Heart right ventricle (tissue), 16 donors: Measurements from ENCODE around the gene MTFR2. TPM values are rescaled to one million over a fixed set of nuclear protein-coding genes. Genes with fewer than 3 reads are reported as not detected.

Source experiments
- ATAC-seq, 8 donors: fragments of 200-7000 bp; cut with Tn5 transposase; one replicate each; pipeline ENCODE4 v1.9.1; 2020; ENCODE audit warnings: mild to moderate bottlenecking in 8 of 8, moderate library complexity in 8 of 8, moderate number of reproducible peaks in 1 of 8
- DNase-seq, 2 donors: peaks; one replicate each; pipeline ENCODE4 v3.0.0-alpha.2; 2020
- H3K27ac ChIP-seq, 10 donors: fragments of 200-600 bp; sonication (generic) in 2 of 10; one replicate each; pipeline versions ENCODE4 v1.5.0 to v1.8.0; 2020 to 2022; ENCODE audit warnings: mild to moderate bottlenecking in 3 of 10
- H3K27me3 ChIP-seq, 7 donors: fragments of 200-600 bp; one replicate each; pipeline ENCODE4 v1.8.0; 2021 to 2022; ENCODE audit warnings: mild to moderate bottlenecking in 2 of 7
- H3K36me3 ChIP-seq, 9 donors: fragments of 200-600 bp; sonication (generic) in 1 of 9; one replicate each; pipeline versions ENCODE4 v1.5.0 to v1.8.0; 2020 to 2022; ENCODE audit warnings: mild to moderate bottlenecking in 2 of 9
- H3K4me1 ChIP-seq, 9 donors: fragments of 200-600 bp; sonication (generic) in 1 of 9; one replicate each; pipeline versions ENCODE4 v1.5.0 to v1.8.0; 2020 to 2022; ENCODE audit warnings: mild to moderate bottlenecking in 4 of 9
- H3K4me3 ChIP-seq, 10 donors: fragments of 200-600 bp; sonication (generic) in 2 of 10; one replicate each; pipeline versions ENCODE4 v1.5.0 to v1.8.0; 2020 to 2022; ENCODE audit warnings: mild to moderate bottlenecking in 7 of 10, moderate library complexity in 2 of 10
- H3K9me3 ChIP-seq, 11 donors: fragments of 200-600 bp in 10 of 11; sonication (generic) in 2 of 11; one replicate each; pipeline versions ENCODE4 v1.5.0 to v1.8.0; 2013 to 2022; ENCODE audit warnings: mild to moderate bottlenecking in 2 of 11, control low read depth in 1 of 11, moderate library complexity in 1 of 11
- WGBS, 2 donors: extraction: QIAGEN DNeasy Blood & Tissue Kit; methylation state at CpG; one replicate each; pipeline ENCODE4 v1.1.7; 2013; ENCODE audit warnings: inconsistent platforms in 1 of 2; 5-methylcytosine and 5-hydroxymethylcytosine counted together
- intact Hi-C, 10 donors: fragments of 100-400 bp; cut with DNase I; formaldehyde crosslinking; loops; one replicate each; pipeline versions ENCODE4 v1.11.1 to v1.14.2; 2022
- polyA plus RNA-seq, 2 donors: library from polyadenylated mRNA; stranded (reverse); fragments of 200-250 nt; gene quantifications; one replicate each; pipeline ENCODE4 v1.2.3, GENCODE V29; 2013
- total RNA-seq, 10 donors: library from RNA; stranded (reverse); fragmentation: NEBNext Ultra II Directional in 3 of 10; extraction: Animal tissue kit (Norgen Biotek cat#: 25700) in 3 of 10; gene quantifications; one replicate each; pipeline versions ENCODE4 v1.2.1 to v1.2.4, GENCODE V29; 2021 to 2023
- TF ChIP-seq, protein P1 (sequence below), 9 donors: fragments of 200-600 bp; sonication (generic) in 2 of 9; IDR thresholded peaks; one replicate each; pipeline versions ENCODE4 v1.5.0 to v1.8.0; 2021 to 2022; ENCODE audit warnings: antibody characterized with exemption in 9 of 9, mild to moderate bottlenecking in 5 of 9, moderate library complexity in 1 of 9
- donor health status: Arrhythmogenic right ventricular cardiomyopathy.
- donor health status: ischemic (EF 13 %, LVEDD 7.1; RV severe dilation, severe dysfunction).
- donor health status: healthy with polysubstance abuse.
- donor health status: DM: no; HTN: yes; CAD: no.
- donor health status: DM: no; HTN: no; CAD: no.
- donor health status: ischemic (EF 25% LVEDD 6.9; RV normal size, moderate dysfunction).
- donor health status: ischemic (EF 25% LVEDD 5.7; RV mildly dilated, moderate dysfunction).
- donor health status: healthy.
- donor health status: DM: yes; HTN: yes; CAD: no.
- donor health status: Ischemic cardiomyopathy.
- donor health status: ischemic (EF 35%, LVEDD 5.7; RV mildly dilated, moderate dysfunction).
- donor health status: nonischemic (EF 11% LVEDD 7.7; RV severe dilation, severe dysfunction).
- donor health status: DM: yes; HTN: yes; CAD: no.
- donor health status: PGD.
- donor health status: ischemic (EF 29% LVEDD 5.4; RV normal size, mild dysfunction).
- donor health status: nonischemic (EF 23%, LVEDD 6.1; RV moderate dilation, normal function).

Gene MTFR2
- total and polyA plus RNA-seq, 12 donors: 0.20 to 0.69 (median 0.27) TPM; not detected in 6

DNA sequence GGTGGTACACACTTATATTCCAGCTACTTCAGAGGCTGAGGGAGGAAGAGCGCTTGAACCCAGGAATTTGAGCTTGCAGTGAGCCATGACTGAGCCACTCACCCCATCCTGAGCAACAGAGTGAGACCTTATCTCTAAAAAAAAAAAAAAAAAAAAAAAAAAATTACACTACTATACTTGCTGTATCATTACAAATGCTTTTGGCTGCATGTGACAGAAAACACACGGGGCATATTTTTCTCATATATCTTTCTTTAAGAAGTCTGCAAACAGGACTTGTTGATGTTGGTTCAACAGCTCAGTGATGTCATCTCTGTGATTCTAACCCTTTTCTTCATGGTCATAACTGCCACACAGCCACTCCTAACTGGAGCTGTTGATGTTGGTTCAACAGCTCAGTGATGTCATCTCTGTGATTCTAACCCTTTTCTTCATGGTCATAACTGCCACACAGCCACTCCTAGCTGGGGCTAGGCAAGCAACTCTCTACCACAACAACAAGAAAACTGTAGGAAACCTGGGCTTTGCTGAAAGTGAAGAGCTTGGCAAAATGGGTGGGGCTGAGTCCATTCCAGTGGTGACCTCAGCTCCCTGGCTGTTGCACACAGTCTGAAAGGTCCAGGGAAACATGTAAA is 19.8 kb downstream of the MTFR2 start:
- Histone ChIP-seq H3K9me3 (no peaks in the 10 kb centered on the region), H3K4me1 (peaks cover 0 to 18% (median 5%) of the 10 kb centered on the region in 9 donors), H3K4me3 (no peak overlapping the region), H3K36me3 (no peaks in the 10 kb centered on the region), H3K27ac (no peak overlapping the region), H3K27me3 (no peaks in the 10 kb centered on the region)
- TF ChIP-seq, protein P1, sequence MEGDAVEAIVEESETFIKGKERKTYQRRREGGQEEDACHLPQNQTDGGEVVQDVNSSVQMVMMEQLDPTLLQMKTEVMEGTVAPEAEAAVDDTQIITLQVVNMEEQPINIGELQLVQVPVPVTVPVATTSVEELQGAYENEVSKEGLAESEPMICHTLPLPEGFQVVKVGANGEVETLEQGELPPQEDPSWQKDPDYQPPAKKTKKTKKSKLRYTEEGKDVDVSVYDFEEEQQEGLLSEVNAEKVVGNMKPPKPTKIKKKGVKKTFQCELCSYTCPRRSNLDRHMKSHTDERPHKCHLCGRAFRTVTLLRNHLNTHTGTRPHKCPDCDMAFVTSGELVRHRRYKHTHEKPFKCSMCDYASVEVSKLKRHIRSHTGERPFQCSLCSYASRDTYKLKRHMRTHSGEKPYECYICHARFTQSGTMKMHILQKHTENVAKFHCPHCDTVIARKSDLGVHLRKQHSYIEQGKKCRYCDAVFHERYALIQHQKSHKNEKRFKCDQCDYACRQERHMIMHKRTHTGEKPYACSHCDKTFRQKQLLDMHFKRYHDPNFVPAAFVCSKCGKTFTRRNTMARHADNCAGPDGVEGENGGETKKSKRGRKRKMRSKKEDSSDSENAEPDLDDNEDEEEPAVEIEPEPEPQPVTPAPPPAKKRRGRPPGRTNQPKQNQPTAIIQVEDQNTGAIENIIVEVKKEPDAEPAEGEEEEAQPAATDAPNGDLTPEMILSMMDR (IDR thresholded peaks at IDR 0.05): no peak
- intact Hi-C loops: no loop called here
- ATAC-seq (no peak), DNase-seq (no peak)
- WGBS, 2 donors: 82 to 94% methylated on average over 2 of the region's 2 CpGs

DNA sequence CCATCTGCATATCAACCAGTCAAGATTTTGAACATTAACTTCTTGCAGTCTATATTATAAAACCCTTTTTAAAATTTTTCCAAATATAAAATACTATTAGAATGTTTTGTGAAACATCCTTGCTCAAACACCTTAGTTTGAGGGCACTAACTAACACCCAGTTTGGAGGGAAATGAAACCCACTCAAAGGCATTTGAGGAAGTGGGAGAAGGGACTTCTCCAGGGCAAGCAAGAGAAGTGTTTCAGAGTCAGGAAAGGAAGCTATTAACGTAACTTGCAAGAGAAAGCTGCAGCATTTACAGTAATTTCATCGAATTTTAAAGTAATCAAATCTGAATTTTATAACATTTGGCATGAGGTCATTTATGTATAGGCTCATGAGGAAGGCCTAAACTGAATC is 21.3 kb downstream of the MTFR2 start:
- Histone ChIP-seq H3K27ac (peak overlapping the region in 1 of 10 donors; percentile 57), H3K4me1 (peaks cover 0 to 18% (median 5%) of the 10 kb centered on the region in 9 donors), H3K36me3 (no peaks in the 10 kb centered on the region), H3K27me3 (no peaks in the 10 kb centered on the region), H3K9me3 (peaks cover 0 to 5% (median 0%) of the 10 kb centered on the region in 11 donors), H3K4me3 (no peak overlapping the region)
- DNase-seq (no peak), ATAC-seq (no peak)
- intact Hi-C loops: loop anchor here in 9 of 10 donors (5.0 to 10.0 kb wide), 11 partner anchors 192 to 724 kb away; no protein-coding TSS in a partner anchor
- 83 to 88% methylated on average over 2 of the region's 2 CpGs for WGBS, 2 donors
- TF ChIP-seq, protein P1 (IDR thresholded peaks at IDR 0.05): no peak

DNA sequence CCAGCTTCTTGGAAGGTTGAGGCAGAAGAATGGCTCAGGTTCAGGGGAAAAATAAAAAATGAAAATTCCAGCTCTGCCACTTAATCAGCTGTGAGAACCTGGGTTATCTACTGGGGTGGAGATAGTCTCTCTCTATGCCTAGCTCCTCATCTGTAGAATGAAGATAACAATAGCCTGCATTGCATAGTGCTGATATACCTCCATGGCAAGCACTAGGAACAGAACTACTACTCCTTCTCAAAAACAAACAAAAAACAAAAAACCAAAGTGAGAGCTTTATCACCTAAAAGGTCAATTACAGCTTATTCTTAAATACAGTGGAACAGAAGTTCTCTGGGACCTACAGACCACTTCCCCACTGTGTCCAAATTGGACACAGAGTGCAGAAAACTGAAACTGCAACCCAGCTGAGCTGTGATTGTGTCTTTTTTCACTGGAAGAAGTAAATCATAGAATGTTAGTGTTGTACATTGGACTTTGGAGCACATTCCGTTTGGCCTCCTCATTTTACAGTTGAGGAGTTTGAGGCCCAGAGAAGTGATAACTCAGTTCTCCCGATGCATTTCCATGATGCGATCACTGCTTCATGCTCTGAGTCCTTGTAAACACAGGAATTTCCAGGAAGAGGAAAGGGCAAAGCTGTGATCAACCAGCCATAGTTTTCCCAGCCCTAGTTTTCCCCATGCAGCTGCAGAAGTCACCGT is 23.3 kb downstream of the MTFR2 start:
- H3K4me3 ChIP-seq: peak overlapping the region in 7 of 10 donors; percentile 16 to 40 (median 34)
- H3K4me1 ChIP-seq: peaks cover 0 to 18% (median 5%) of the 10 kb centered on the region in 9 donors
- H3K27ac ChIP-seq: peak overlapping the region in 4 of 10 donors; percentile 5 to 28 (median 21)
- TF ChIP-seq, protein P1 (IDR thresholded peaks at IDR 0.05): no peak
- H3K9me3 ChIP-seq: peaks cover 0 to 5% (median 0%) of the 10 kb centered on the region in 11 donors
- ATAC-seq (peak in 7 of 8 donors; percentile 13 to 54 (median 31)), DNase-seq (no peak)
- H3K27me3 ChIP-seq: no peaks in the 10 kb centered on the region
- 75 to 85% methylated on average over 4 of the region's 4 CpGs for WGBS, 2 donors
- intact Hi-C loops: loop anchor here (1.0 to 10.0 kb wide), 16 partner anchors 190 to 722 kb away; no protein-coding TSS in a partner anchor
- no peaks in the 10 kb centered on the region for H3K36me3 ChIP-seq

DNA sequence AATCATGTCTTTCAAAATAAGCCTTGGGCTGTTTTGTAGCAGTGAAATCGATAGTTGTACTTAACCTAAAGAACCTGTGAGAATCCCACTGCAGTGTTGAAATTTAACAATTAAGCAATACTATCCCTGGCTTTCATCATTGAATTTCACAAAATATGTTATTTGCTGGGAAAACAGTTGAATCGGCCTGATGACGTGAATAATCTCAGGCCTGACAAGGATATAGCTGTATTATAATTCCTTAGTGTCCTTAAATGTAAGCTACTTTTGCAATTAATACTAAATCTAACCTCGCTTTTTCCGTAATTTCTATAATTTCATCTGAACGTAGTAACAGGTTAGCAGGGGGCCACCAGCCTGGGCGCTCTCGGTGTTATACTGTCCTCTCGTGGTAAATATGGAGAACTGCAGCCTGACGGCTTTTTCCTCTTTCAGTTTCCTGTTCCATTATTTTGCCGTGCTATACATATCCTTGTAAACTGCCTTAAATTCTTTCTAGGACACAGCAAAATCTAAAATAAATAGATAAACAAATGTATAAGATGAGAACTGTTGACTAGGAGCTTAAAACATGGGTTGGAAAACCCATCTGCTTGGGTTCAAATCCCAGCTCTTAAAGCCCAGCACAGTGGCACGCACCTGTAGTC is 24.0 kb downstream of the MTFR2 start:
- H3K27me3 ChIP-seq: no peaks in the 10 kb centered on the region
- DNase-seq (peak in 1 of 2 donors; percentile 50), ATAC-seq (peak; percentile 63 to 95 (median 86))
- H3K9me3 ChIP-seq: peaks cover 0 to 5% (median 0%) of the 10 kb centered on the region in 11 donors
- TF ChIP-seq, protein P1 (IDR thresholded peaks at IDR 0.05): peak; percentile 99 to 100 (median 100)
- peak overlapping the region in 7 of 10 donors; percentile 16 to 40 (median 34) for H3K4me3 ChIP-seq
- intact Hi-C loops: loop anchor here (1.0 to 10.0 kb wide), 16 partner anchors 189 to 721 kb away; no protein-coding TSS in a partner anchor
- peaks cover 0 to 18% (median 5%) of the 10 kb centered on the region in 9 donors for H3K4me1 ChIP-seq
- H3K36me3 ChIP-seq: no peaks in the 10 kb centered on the region
- WGBS, 2 donors: 19 to 26% methylated on average over 12 of the region's 12 CpGs
- H3K27ac ChIP-seq: peak overlapping the region in 5 of 10 donors; percentile 5 to 36 (median 23)
